GM12864 (cell line): ENCODE measurements around the gene FAM222B.

ENCODE experiments used
- DNase-seq: peaks from one replicate; pipeline ENCODE4 v3.0.0-alpha.2; 2011; ENCODE audit warnings: low read depth
- H3K4me3 ChIP-seq: 2 replicates; pipeline ENCODE4 v1.5.1; 2011; ENCODE audit warnings: mild to moderate bottlenecking, low read depth, low read length, control low read depth
- CTCF ChIP-seq: IDR thresholded peaks from 2 replicates; pipeline ENCODE4 v1.5.1; 2011; ENCODE audit warnings: low read depth, mild to moderate bottlenecking, moderate library complexity, low read length, control low read depth, inconsistent platforms; ENCODE audit errors: missing control alignments

FAM222B gene

DNA sequence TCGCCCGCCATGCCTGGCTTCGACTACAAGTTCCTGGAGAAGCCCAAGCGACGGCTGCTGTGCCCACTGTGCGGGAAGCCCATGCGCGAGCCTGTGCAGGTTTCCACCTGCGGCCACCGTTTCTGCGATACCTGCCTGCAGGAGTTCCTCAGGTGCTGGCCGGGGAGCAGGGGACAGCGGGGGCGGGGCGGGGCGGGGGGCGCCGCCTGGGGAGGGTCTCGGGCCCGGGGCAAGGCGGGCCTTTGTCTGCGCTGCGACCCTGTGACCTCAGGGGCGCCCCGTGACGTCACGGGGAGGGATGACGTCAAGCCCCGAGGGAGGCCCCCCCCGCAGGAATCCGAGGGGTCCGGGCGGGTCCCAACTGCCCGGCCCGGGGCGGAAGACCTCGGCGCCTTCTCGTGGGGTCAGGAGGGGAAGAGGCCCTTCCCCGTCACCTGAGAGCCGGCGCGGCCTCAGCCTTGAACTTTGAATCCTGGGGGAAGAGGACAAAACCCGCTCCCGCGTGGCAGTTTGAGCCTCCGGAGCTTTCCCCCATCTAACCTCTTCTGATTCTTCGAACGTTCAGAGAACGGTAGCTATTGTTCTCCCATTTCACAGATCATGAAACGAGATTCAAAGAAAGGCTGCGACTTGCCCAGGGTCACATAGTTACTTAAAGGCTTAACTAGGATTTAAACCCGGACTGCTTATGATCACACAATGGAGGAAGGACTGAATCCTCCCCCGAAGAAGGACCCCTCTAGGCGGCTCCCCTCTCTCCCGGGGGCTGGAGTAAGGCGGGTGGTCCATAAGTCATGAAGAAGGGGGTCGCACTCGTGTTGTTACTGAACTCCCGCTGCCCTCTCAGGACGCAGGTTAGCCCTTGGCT is 98.3 kb downstream of the FAM222B start:
- H3K4me3 ChIP-seq, result peak overlapping the region; percentile 89
- DNase-seq, result no peak
- no peak for TF ChIP-seq CTCF

- TF ChIP-seq CTCF, result peak; percentile 5
- DNase-seq, result no peak
- H3K4me3 ChIP-seq, result peak within 1 kb of the TSS; percentile 89
Measured at GRCh38 chr17:28743243-28744103, 99.1 kb downstream of the FAM222B start, which contains the start of gene TRAF4. Gene TRAF4, plus strand, starts transcription at chr17:28744011. Its CDS starts 102 bp downstream, at chr17:28744113.

DNA sequence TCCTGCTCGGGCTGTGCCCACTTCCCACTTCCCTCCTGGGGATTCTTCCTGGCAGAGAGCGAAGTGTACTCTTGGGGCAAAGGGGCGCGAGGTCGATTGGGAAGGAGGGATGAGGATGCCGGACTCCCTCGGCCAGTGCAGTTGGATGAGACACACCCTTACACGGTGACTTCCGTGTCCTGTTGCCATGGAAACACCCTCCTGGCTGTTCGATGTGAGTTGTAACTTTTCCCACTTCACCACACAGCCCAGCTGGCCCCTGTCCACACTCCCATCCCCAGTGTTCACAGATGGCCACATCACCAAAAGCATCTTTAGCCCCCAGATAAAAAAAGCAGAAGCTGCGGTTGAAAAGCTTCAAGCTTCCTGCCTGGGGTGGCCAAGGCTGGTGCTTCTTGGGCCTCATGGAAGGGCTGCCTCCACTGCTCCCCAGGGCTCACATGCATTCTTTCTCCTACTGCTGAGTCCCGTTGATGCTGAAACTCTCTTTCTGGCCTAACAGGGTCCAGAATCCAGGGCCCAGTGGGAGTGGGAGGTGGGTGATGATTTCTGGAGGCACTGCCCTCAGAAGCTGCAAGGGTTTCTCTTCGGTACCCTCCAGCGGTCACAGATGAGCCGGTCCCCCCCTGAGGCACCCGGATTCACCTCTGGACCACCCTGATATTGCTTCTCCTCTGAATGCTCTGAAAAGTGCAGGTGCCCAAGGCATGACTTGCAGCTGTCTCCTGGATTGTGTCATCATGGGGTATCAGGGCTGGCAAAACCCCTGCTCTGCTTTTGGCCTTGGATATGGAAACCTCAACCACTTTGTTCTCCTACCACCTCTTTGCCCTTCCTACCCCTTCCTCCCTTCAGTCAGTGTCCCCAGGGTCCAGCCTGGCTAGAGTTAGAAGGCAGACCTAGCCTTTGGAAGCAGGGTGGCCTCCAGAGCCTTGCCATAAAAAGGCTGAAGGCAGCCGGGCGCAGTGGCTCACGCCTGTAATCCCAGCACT is 100.9 kb downstream of the FAM222B start:
- DNase-seq, result peak; percentile 64
- no peak for TF ChIP-seq CTCF
- peak overlapping the region; percentile 1 for H3K4me3 ChIP-seq

GRCh38 chr17:28740406-28741357 is 101.9 kb downstream of the FAM222B start:
- TF ChIP-seq CTCF, result no peak
- no peak overlapping the region for H3K4me3 ChIP-seq

DNA sequence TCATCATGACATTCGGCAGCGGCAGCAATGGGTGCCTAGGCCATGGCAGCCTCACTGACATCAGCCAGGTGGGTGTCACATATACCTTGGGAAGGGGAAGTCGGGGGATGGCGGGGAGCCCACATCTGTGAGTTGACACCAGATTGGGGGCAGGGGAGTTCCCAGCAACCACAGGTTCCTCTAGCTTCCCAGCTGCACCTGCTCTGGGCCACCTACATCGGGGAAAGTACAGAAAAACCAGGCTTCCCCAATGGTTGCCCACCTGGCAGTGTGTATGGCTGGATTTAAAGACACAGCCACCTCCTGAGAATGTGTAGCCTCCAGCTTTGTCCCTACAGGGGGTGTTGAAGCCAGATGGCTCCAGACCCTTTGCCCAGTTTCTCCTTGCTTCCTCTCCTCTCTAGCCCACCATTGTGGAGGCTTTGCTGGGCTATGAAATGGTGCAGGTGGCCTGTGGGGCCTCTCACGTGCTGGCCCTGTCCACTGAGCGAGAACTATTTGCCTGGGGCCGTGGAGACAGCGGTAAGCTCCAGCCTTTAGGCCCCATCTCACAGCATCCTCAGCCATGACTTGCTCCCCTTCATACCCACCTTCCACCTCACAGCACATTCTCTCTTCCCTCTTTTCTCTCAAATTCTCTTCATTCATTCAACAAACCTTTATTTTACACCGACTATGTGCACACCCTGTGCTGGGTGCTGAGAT is 103.8 kb downstream of the FAM222B start:
- H3K4me3 ChIP-seq, result peak overlapping the region; percentile 50
- DNase-seq, result peak; percentile 77
- TF ChIP-seq CTCF, result no peak

More at GRCh38 chr17:28740406-28741357, 101.9 kb downstream of the FAM222B start:
- no peak for DNase-seq
